HG03159 (cell line): ENCODE data around the gene RRAD.
A peak's percentile ranks its signal among the peaks of the same experiment; 100 is the strongest.

Source experiments
- ATAC-seq: cut with Tn5 transposase; IDR thresholded peaks from one replicate; pipeline ENCODE4 v1.9.1; 2021; ENCODE audit warnings: mild to moderate bottlenecking, moderate library complexity; ENCODE audit not compliant: unreplicated experiment

RRAD gene

GRCh38 chr16:66882702-66883101 lies 42.6 kb downstream of the RRAD start:
- no peak for ATAC-seq

GRCh38 chr16:66881964-66882508 lies 43.3 kb downstream of the RRAD start:
- ATAC-seq: no peak

- ATAC-seq: no peak
Observed at GRCh38 chr16:66881560-66881959, 43.8 kb downstream of the RRAD start.

- peak; percentile 11 for ATAC-seq
Observed at GRCh38 chr16:66881014-66881417, 44.3 kb downstream of the RRAD start.

- peak; percentile 92 for ATAC-seq
Observed at GRCh38 chr16:66880288-66881013, 44.9 kb downstream of the RRAD start, which contains the start of gene PDP2. PDP2 (plus strand) TSS chr16:66880515; CDS start chr16:66884285, 3,770 bp downstream.

GRCh38 chr16:66878067-66878466 lies 47.3 kb downstream of the RRAD start:
- no peak for ATAC-seq

GRCh38 chr16:66874079-66874775 lies 51.1 kb downstream of the RRAD start:
- no peak for ATAC-seq

- no peak for ATAC-seq
Observed at GRCh38 chr16:66873685-66874055, 51.7 kb downstream of the RRAD start.

- ATAC-seq: peak; percentile 69
Observed at GRCh38 chr16:66872943-66873684, 52.2 kb downstream of the RRAD start.

- no peak for ATAC-seq
Observed at GRCh38 chr16:66872559-66872942, 52.8 kb downstream of the RRAD start.

- ATAC-seq: no peak
Observed at GRCh38 chr16:66871840-66872239, 53.5 kb downstream of the RRAD start.
